Adrenal gland (tissue), 5 donors: ENCODE data around the gene KRTCAP3.

Experiments used
- CTCF ChIP-seq, 6 experiments: fragments of 450-650 bp in 4 of 6; fragments of 200-600 bp in 2 of 6; sonication (generic) in 1 of 6; IDR thresholded peaks; 1 replicate in 5 of 6; 2 replicates in 1 of 6; pipeline versions ENCODE4 v1.5.1 to v1.8.0; 2016 to 2021; ENCODE audit warnings: antibody characterized with exemption in 6 of 6, mild to moderate bottlenecking in 2 of 6, moderate library complexity in 1 of 6
- POLR2A ChIP-seq, 2 donors: fragments of 450-650 bp; IDR thresholded peaks; one replicate each; pipeline ENCODE4 v1.6.1; 2017; ENCODE audit warnings: antibody characterized with exemption in 2 of 2, mild to moderate bottlenecking in 2 of 2, moderate library complexity in 1 of 2
- donor health status: DM: no; HTN: no; CAD: no.

- TF ChIP-seq CTCF (IDR thresholded peaks at IDR 0.05) (no peak), POLR2A (IDR thresholded peaks at IDR 0.05) (peak in 1 of 2 donors; percentile 61)
Observed at GRCh38 chr2:27409321-27410073, 32.7 kb upstream of the KRTCAP3 start, which contains the start of gene PPM1G.
